HG03378 (cell line): ENCODE measurements around the gene POLE2.
"Not testable (repeated sequence)": the region's sequence is repeated elsewhere in the genome, so short reads cannot be mapped to it uniquely, and the experiment has no call there.

ENCODE experiments used
- ATAC-seq: cut with Tn5 transposase; IDR thresholded peaks from one replicate; pipeline ENCODE4 v1.9.1; 2021; ENCODE audit warnings: mild to moderate bottlenecking, moderate library complexity; ENCODE audit not compliant: unreplicated experiment

POLE2 gene

DNA sequence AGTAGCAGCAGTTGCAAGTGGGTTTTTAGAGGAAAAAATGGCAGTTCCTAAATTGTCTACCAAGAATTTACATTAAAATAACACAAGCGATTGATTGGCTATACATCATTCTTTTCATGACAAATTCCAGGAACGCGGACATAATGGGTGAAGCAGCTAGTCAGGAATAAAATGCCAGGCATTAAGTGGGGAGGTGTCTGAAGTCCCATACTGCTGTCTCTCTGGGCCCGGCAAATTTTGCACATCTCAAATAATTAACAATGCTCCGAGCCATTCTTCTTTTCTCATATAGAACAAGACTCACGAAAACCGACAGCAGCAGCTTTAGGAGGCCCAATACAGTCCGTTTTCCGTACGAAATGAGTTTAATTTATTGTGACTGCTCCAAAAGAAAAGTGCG is 68.3 kb downstream of the POLE2 start:
- no peak for ATAC-seq

- not testable (repeated sequence) for ATAC-seq
Measured at GRCh38 chr14:49619273-49619672, 68.7 kb downstream of the POLE2 start.

DNA sequence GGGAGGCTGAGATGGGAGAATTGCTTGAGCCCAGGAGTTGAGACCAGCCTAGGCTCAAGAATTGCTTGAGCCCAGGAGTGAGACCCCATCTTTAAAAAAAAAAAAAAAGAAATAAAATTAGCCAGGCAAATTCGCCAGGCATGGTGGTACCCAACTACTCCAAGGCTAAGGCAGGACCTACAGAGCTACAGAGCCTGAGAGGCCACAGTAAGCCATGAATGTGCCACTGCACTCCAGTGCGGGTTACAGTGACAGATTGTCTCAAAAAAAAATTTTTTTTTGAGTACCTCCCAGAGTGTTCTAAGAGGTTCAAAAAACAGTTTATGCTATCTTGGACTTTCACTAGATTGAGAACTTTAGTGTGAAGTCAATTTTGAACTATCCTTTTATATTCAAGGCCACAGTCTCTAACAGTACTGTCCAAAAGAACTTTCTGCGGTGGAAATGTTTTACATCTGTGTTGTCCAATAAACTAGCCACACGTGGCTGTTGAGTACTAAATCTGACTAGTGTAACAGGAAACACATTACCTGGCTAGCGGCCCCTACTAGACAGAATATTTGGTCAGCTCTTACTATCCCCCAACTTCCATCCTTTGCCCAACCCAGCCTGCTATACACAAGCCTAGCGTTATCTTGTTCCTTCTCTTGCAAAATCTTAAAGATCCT is 70.0 kb downstream of the POLE2 start:
- no peak for ATAC-seq

DNA sequence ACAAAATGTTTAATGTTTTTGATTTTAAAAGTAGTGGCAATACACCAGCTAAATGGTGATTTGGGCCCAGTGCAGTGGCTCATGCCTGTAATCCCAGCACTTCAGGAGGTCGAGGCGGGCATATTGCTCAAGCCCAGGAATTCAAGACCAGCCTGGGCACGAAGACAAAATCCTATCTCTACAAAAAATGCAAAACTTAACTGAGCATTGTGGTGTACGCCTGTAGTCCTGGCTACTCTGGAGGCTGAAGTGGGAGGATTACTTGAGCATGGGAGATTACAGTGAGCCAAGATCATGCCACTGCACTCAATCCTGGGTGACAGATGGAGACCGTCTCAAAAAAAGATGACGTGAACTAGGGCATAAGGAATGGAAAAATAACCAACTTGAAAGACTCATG is 72.2 kb downstream of the POLE2 start:
- no peak for ATAC-seq

GRCh38 chr14:49614196-49614595 is 73.8 kb downstream of the POLE2 start:
- ATAC-seq = no peak

- ATAC-seq = no peak
Measured at GRCh38 chr14:49612671-49613070, 75.3 kb downstream of the POLE2 start.

GRCh38 chr14:49612251-49612650 is 75.8 kb downstream of the POLE2 start:
- ATAC-seq = no peak

DNA sequence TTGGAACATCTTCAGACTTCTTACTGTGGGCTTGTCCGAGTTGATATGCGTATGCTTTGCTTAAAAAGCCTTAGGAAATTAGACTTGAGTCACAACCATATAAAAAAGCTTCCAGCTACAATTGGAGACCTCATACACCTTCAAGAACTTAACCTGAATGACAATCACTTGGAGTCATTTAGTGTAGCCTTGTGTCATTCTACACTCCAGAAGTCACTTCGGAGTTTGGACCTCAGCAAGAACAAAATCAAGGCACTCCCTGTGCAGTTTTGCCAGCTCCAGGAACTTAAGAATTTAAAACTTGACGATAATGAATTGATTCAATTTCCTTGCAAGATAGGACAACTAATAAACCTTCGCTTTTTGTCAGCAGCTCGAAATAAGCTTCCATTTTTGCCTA is 80.4 kb downstream of the POLE2 start:
- ATAC-seq = no peak

GRCh38 chr14:49598485-49599300 is 89.3 kb downstream of the POLE2 start, which contains the start of gene LRR1:
TSS of gene LRR1 (plus strand) at chr14:49598940. CDS start at chr14:49599021, 81 bp downstream.
- ATAC-seq = peak; percentile 42

DNA sequence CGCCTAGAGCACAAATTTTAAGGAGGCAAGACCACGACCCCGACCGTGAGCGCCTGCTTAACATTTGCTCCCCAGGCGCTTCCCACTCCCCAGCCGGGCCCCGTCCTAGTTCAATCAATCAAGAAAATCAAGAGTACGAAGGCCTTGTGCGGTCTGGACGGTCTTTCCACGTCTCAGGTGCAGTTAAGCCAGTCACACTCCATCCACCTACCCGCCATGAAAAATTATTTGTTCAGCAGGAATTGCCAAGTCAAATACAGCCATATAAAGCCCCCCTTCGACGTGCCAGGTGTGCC is 89.9 kb downstream of the POLE2 start:
- ATAC-seq = no peak

- ATAC-seq = peak; percentile 31
Measured at GRCh38 chr14:49594347-49595091, 93.5 kb downstream of the POLE2 start.
